Ectodermal cell (in vitro differentiated cells): ENCODE measurements around the gene TOP3A.

Experiments used
- H3K27ac ChIP-seq: 2 replicates; pipeline ENCODE4 v1.7.0; 2013; ENCODE audit warnings: mild to moderate bottlenecking, low read depth, low read length; ENCODE audit not compliant: insufficient read depth, poor library complexity, severe bottlenecking
- H3K27me3 ChIP-seq: 2 replicates; pipeline ENCODE4 v1.7.0; 2013; ENCODE audit warnings: mild to moderate bottlenecking, low read length; ENCODE audit not compliant: insufficient read depth, control insufficient read depth, poor library complexity, severe bottlenecking
- H3K36me3 ChIP-seq: one replicate; pipeline ENCODE4 v1.7.0; 2013; ENCODE audit warnings: low read length; ENCODE audit not compliant: control insufficient read depth, insufficient read depth
- H3K4me1 ChIP-seq: one replicate; pipeline ENCODE4 v1.7.0; 2013; ENCODE audit warnings: low read length; ENCODE audit not compliant: control insufficient read depth, insufficient read depth
- H3K4me3 ChIP-seq: 2 replicates; pipeline ENCODE4 v1.7.0; 2013; ENCODE audit warnings: low read depth, low read length, control low read depth; ENCODE audit not compliant: insufficient read depth
- H3K9me3 ChIP-seq: 2 replicates; pipeline ENCODE4 v1.7.0; 2013; ENCODE audit warnings: mild to moderate bottlenecking, low read length, moderate library complexity; ENCODE audit not compliant: control insufficient read depth
- WGBS, 2 experiments: methylation state at CpG; one replicate each; pipeline ENCODE4 v1.1.7; 2013; ENCODE audit warnings: missing lambda C conversion rate in 2 of 2; 5-methylcytosine and 5-hydroxymethylcytosine counted together

TOP3A gene

GRCh38 chr17:18225121-18225641, 89.6 kb downstream of the TOP3A start, which contains the start of gene LLGL1:
TSS of gene LLGL1 (plus strand) at chr17:18225635. CDS start at chr17:18225683, 48 bp downstream.
- WGBS, 2 experiments, result 0% methylated on average over 60 of the region's 60 CpGs
- Histone ChIP-seq H3K27ac (peak within 1 kb of the TSS; percentile 100), H3K9me3 (no peaks in the 10 kb centered on the region), H3K4me1 (peaks cover 46% of the 10 kb centered on the region), H3K36me3 (no peaks in the 10 kb centered on the region), H3K4me3 (peak within 1 kb of the TSS; percentile 85), H3K27me3 (no peaks in the 10 kb centered on the region)

GRCh38 chr17:18224387-18225120, 90.2 kb downstream of the TOP3A start:
- no peaks in the 10 kb centered on the region for H3K36me3 ChIP-seq
- H3K27me3 ChIP-seq, result no peaks in the 10 kb centered on the region
- WGBS, 2 experiments, result 1 to 2% methylated on average over 23 of the region's 23 CpGs
- H3K4me3 ChIP-seq, result peak overlapping the region; percentile 46
- peaks cover 40% of the 10 kb centered on the region for H3K4me1 ChIP-seq
- no peaks in the 10 kb centered on the region for H3K9me3 ChIP-seq
- peak overlapping the region; percentile 100 for H3K27ac ChIP-seq

GRCh38 chr17:18224053-18224386, 90.8 kb downstream of the TOP3A start:
- no peaks in the 10 kb centered on the region for H3K9me3 ChIP-seq
- H3K4me3 ChIP-seq, result no peak overlapping the region
- no peaks in the 10 kb centered on the region for H3K27me3 ChIP-seq
- H3K27ac ChIP-seq, result peak overlapping the region; percentile 100
- 52 to 55% methylated on average over 4 of the region's 4 CpGs for WGBS, 2 experiments
- no peaks in the 10 kb centered on the region for H3K36me3 ChIP-seq
- H3K4me1 ChIP-seq, result peaks cover 35% of the 10 kb centered on the region
